ENCODE results near the gene ENTPD6.
"Not testable (repeated sequence)": the region's sequence is repeated elsewhere in the genome, so short reads cannot be mapped to it uniquely, and the experiment has no call there.

The ENTPD6 gene

DNA sequence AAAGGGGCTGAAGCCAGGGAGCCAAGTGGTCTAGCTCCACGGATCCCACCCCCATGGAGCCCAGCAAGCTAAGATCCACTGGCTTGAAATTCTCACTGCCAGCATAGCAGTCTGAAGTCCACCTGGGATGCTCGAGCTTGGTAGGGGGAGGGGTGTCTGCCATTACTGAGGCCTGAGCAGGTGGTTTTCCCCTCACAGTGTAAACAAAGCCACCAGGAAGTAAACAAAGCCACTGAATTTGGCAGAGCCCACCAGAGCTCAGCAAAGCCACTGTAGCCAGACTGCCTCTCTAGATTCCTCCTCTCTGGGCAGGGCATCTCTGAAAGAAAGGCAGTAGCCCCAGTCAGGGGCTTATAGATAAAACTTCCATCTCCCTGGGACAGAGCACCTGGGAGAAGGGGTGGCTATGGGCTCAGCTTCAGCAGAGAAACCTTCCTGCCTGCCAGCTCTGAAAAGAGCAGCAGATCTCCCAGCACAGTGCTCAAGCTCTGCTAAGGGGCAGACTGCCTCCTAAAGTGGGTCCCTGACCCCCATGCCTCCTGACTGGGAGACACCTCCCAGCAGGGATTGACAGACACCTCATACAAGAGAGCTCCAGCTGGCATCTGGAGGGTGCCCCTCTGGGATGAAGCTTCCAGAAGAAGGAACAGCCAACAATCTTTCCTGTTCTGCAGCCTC lies 29.3 kb upstream of the ENTPD6 start:
- H3K4me1 ChIP-seq (ENCODE audit: insufficient read depth, low read length); H3K4me3 ChIP-seq (ENCODE audit: low read length); H3K9ac ChIP-seq (ENCODE audit: low read depth, low read length); H3K27ac ChIP-seq (ENCODE audit: low read depth, low read length); H3K27me3 ChIP-seq (ENCODE audit: insufficient read depth, low read length); H3K9me3 ChIP-seq (ENCODE audit: insufficient read depth, low read depth, low read length); H3K36me3 ChIP-seq (ENCODE audit: insufficient read depth, low read length): not testable (repeated sequence)
- WGBS = 55% methylated on average over 2 of the region's 2 CpGs

GRCh38 chr20:25173321-25173720 lies 22.2 kb upstream of the ENTPD6 start:
- 57% methylated on average over 2 of the region's 2 CpGs for WGBS
- Histone ChIP-seq H3K36me3 (ENCODE audit: insufficient read depth, low read length) (no peaks in the 10 kb centered on the region), H3K4me1 (ENCODE audit: insufficient read depth, low read length) (no peaks in the 10 kb centered on the region), H3K27me3 (ENCODE audit: insufficient read depth, low read length) (no peaks in the 10 kb centered on the region; the same call in 1 of the 2 replicates), H3K9me3 (ENCODE audit: insufficient read depth, low read depth, low read length) (no peaks in the 10 kb centered on the region), H3K9ac (ENCODE audit: low read depth, low read length) (no peak overlapping the region), H3K27ac (ENCODE audit: low read depth, low read length) (no peak overlapping the region), H3K4me3 (ENCODE audit: low read length) (no peak overlapping the region)

- no peaks in the 10 kb centered on the region; the same call in 1 of the 2 replicates for H3K27me3 ChIP-seq (ENCODE audit: insufficient read depth, low read length)
- no peaks in the 10 kb centered on the region for H3K36me3 ChIP-seq (ENCODE audit: insufficient read depth, low read length)
- no peak overlapping the region for H3K27ac ChIP-seq (ENCODE audit: low read depth, low read length)
- no peak overlapping the region for H3K4me3 ChIP-seq (ENCODE audit: low read length)
- H3K9ac ChIP-seq (ENCODE audit: low read depth, low read length) = no peak overlapping the region
- no peaks in the 10 kb centered on the region for H3K4me1 ChIP-seq (ENCODE audit: insufficient read depth, low read length)
- H3K9me3 ChIP-seq (ENCODE audit: insufficient read depth, low read depth, low read length) = no peaks in the 10 kb centered on the region
These were observed 21.6 kb upstream of the ENTPD6 start for GRCh38 chr20:25173886-25174308.

DNA sequence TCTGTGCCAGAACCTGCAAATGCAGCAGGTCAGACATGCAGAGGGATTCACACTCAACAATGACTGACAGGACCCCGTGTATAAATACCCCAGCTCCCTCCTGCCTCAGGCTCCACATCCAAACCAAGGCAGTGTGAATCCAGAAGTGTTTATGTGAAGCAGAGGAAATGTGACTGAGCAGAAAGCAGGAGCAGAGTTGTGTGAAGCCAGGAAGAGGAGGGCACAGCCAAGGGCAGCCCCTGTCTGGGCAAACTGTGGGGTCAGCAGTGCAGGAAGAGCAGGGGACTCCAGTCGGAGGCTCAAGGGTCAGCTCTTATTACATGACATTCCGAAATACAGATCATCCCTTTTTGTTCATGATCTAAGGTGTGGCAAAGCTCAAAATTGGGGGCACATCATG lies 19.3 kb upstream of the ENTPD6 start:
- Histone ChIP-seq H3K9ac (ENCODE audit: low read depth, low read length) (no peak overlapping the region), H3K4me3 (ENCODE audit: low read length) (no peak overlapping the region), H3K27me3 (ENCODE audit: insufficient read depth, low read length) (no peaks in the 10 kb centered on the region), H3K4me1 (ENCODE audit: insufficient read depth, low read length) (no peaks in the 10 kb centered on the region), H3K9me3 (ENCODE audit: insufficient read depth, low read depth, low read length) (no peaks in the 10 kb centered on the region), H3K27ac (ENCODE audit: low read depth, low read length) (no peak overlapping the region), H3K36me3 (ENCODE audit: insufficient read depth, low read length) (no peaks in the 10 kb centered on the region)
- 70% methylated on average over 3 of the region's 3 CpGs for WGBS

DNA sequence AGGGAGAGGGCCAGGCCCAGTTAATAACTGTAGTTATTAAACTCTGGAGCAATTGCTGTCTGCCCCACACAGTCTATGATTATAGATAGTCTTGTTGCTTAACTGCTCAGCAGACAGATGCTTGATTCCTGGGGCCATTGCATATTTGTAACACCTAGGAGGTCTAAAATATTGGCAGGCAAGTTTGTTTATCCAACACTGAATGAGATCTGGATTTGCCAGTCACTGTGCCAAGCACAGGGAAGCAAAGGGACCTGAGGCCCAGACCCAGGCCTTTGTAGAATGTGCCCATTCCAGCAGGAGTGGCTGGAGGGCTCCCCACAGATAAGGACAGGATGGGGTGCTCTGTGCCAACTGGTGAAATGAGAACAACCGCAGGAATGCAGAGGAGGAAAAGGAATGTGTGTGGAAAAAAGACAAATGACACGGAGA lies 17.6 kb upstream of the ENTPD6 start:
- H3K27ac ChIP-seq (ENCODE audit: low read depth, low read length) = no peak overlapping the region
- H3K27me3 ChIP-seq (ENCODE audit: insufficient read depth, low read length) = no peaks in the 10 kb centered on the region
- no peak overlapping the region for H3K9ac ChIP-seq (ENCODE audit: low read depth, low read length)
- H3K4me1 ChIP-seq (ENCODE audit: insufficient read depth, low read length) = no peaks in the 10 kb centered on the region
- no peaks in the 10 kb centered on the region for H3K36me3 ChIP-seq (ENCODE audit: insufficient read depth, low read length)
- H3K4me3 ChIP-seq (ENCODE audit: low read length) = no peak overlapping the region
- 75% methylated on average over 2 of the region's 2 CpGs for WGBS
- H3K9me3 ChIP-seq (ENCODE audit: insufficient read depth, low read depth, low read length) = no peaks in the 10 kb centered on the region

GRCh38 chr20:25178563-25179438 lies 16.7 kb upstream of the ENTPD6 start:
- Histone ChIP-seq H3K27ac (ENCODE audit: low read depth, low read length) (no peak overlapping the region), H3K4me1 (ENCODE audit: insufficient read depth, low read length) (no peaks in the 10 kb centered on the region), H3K4me3 (ENCODE audit: low read length) (no peak overlapping the region), H3K27me3 (ENCODE audit: insufficient read depth, low read length) (no peaks in the 10 kb centered on the region), H3K9ac (ENCODE audit: low read depth, low read length) (no peak overlapping the region), H3K9me3 (ENCODE audit: insufficient read depth, low read depth, low read length) (no peaks in the 10 kb centered on the region), H3K36me3 (ENCODE audit: insufficient read depth, low read length) (no peaks in the 10 kb centered on the region)
- WGBS = 47% methylated on average over 7 of the region's 7 CpGs

GRCh38 chr20:25179439-25180089 lies 15.9 kb upstream of the ENTPD6 start:
- Histone ChIP-seq H3K4me3 (ENCODE audit: low read length) (no peak overlapping the region), H3K9me3 (ENCODE audit: insufficient read depth, low read depth, low read length) (no peaks in the 10 kb centered on the region), H3K9ac (ENCODE audit: low read depth, low read length) (no peak overlapping the region), H3K27ac (ENCODE audit: low read depth, low read length) (no peak overlapping the region), H3K36me3 (ENCODE audit: insufficient read depth, low read length) (no peaks in the 10 kb centered on the region), H3K4me1 (ENCODE audit: insufficient read depth, low read length) (no peaks in the 10 kb centered on the region), H3K27me3 (ENCODE audit: insufficient read depth, low read length) (no peaks in the 10 kb centered on the region)
- 62% methylated on average over 15 of the region's 15 CpGs for WGBS

GRCh38 chr20:25184391-25184790 lies 11.1 kb upstream of the ENTPD6 start:
- not testable (repeated sequence) for H3K9ac ChIP-seq (ENCODE audit: low read depth, low read length); H3K4me1 ChIP-seq (ENCODE audit: insufficient read depth, low read length); H3K36me3 ChIP-seq (ENCODE audit: insufficient read depth, low read length); H3K27ac ChIP-seq (ENCODE audit: low read depth, low read length); H3K4me3 ChIP-seq (ENCODE audit: low read length); H3K27me3 ChIP-seq (ENCODE audit: insufficient read depth, low read length)
- H3K9me3 ChIP-seq (ENCODE audit: insufficient read depth, low read depth, low read length) = peaks cover 10% of the 10 kb centered on the region; the same call in 1 of the 2 replicates
- 100% methylated on average over 1 of the region's 1 CpG for WGBS

DNA sequence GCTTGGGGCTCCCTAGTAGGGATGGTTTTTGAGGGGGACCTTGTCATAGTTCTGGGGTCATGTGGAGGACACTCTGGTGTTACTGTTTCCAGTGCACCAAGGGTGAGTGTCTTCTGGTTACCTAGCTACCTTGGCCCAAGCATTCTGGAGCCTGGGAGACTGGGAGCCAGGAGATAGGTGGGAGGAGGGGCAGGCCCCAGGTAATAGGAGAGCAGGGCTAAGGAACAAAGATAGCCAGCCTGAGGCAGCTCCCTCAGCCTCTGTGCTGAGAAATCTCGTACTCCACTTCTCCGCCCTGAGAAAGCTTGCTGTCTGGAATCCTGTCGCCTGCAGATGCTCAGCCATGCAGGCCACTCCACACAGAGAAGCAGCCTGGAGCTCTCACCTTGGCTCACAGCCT lies 8.3 kb upstream of the ENTPD6 start:
- Histone ChIP-seq H3K9ac (ENCODE audit: low read depth, low read length) (no peak overlapping the region), H3K9me3 (ENCODE audit: insufficient read depth, low read depth, low read length) (peaks cover 10% of the 10 kb centered on the region; the same call in 1 of the 2 replicates), H3K4me3 (ENCODE audit: low read length) (no peak overlapping the region), H3K4me1 (ENCODE audit: insufficient read depth, low read length) (no peaks in the 10 kb centered on the region), H3K27me3 (ENCODE audit: insufficient read depth, low read length) (no peaks in the 10 kb centered on the region), H3K27ac (ENCODE audit: low read depth, low read length) (no peak overlapping the region), H3K36me3 (ENCODE audit: insufficient read depth, low read length) (no peaks in the 10 kb centered on the region)
- WGBS = 87% methylated on average over 3 of the region's 3 CpGs

GRCh38 chr20:25187635-25188034 lies 7.9 kb upstream of the ENTPD6 start:
- WGBS = 92% methylated on average over 7 of the region's 7 CpGs

DNA sequence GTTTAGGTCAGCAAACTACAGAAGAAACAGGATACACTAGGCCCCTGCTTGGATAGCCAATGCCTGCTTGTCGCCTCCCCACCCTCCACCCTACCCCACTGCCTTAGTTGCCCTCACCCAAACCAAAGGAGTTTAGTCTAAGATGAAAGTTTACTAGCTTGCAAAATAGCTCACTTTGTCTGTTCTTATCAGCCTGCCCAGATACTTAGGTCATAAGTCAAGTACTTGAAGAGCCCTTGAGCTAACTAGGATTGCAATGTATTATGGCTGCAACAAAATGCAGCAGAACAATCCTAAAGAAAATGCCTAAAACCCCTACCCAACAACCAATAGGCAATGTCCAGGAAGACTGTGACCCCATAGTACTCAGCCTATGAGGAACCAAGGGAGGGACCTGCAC lies 7.3 kb upstream of the ENTPD6 start:
- Histone ChIP-seq H3K9ac (ENCODE audit: low read depth, low read length) (no peak overlapping the region), H3K27ac (ENCODE audit: low read depth, low read length) (no peak overlapping the region), H3K9me3 (ENCODE audit: insufficient read depth, low read depth, low read length) (peaks cover 10% of the 10 kb centered on the region; the same call in 1 of the 2 replicates), H3K36me3 (ENCODE audit: insufficient read depth, low read length) (no peaks in the 10 kb centered on the region), H3K4me3 (ENCODE audit: low read length) (no peak overlapping the region), H3K27me3 (ENCODE audit: insufficient read depth, low read length) (no peaks in the 10 kb centered on the region), H3K4me1 (ENCODE audit: insufficient read depth, low read length) (no peaks in the 10 kb centered on the region)
- WGBS = 100% methylated on average over 1 of the region's 1 CpG

More at GRCh38 chr20:25187635-25188034, 7.9 kb upstream of the ENTPD6 start:
- H3K4me1 ChIP-seq (ENCODE audit: insufficient read depth, low read length) = no peaks in the 10 kb centered on the region
- no peak overlapping the region for H3K4me3 ChIP-seq (ENCODE audit: low read length)
- H3K9ac ChIP-seq (ENCODE audit: low read depth, low read length) = no peak overlapping the region
- no peaks in the 10 kb centered on the region for H3K36me3 ChIP-seq (ENCODE audit: insufficient read depth, low read length)
- peaks cover 10% of the 10 kb centered on the region; the same call in 1 of the 2 replicates for H3K9me3 ChIP-seq (ENCODE audit: insufficient read depth, low read depth, low read length)
- H3K27me3 ChIP-seq (ENCODE audit: insufficient read depth, low read length) = no peaks in the 10 kb centered on the region
- H3K27ac ChIP-seq (ENCODE audit: low read depth, low read length) = no peak overlapping the region
